ENCODE results near the gene GRIN2D. TPM values are rescaled to one million over a fixed set of nuclear protein-coding genes. Genes with fewer than 3 reads are reported as not detected.

The GRIN2D gene
- total RNA-seq, 1 donor from 2014 or later, result 0.23 TPM

GRCh38 chr19:48396016-48396823, 2.8 kb downstream of the GRIN2D start:
- intact Hi-C loops (cut with micrococcal nuclease), result loop anchor here (10.0 kb wide), 2 partner anchors 49 to 99 kb away; partner anchors contain the start of gene GRWD1

GRCh38 chr19:48396824-48397176, 3.3 kb downstream of the GRIN2D start:
- intact Hi-C loops (cut with micrococcal nuclease), result loop anchor here (10.0 kb wide), 2 partner anchors 48 to 98 kb away; partner anchors contain the start of gene GRWD1

GRCh38 chr19:48397263-48398101, 4.0 kb downstream of the GRIN2D start:
- intact Hi-C loops (cut with micrococcal nuclease), result loop anchor here (1.0 to 10.0 kb wide), 4 partner anchors 33 to 97 kb away; partner anchors contain the start of genes CYTH2, GRWD1 and SYNGR4

DNA sequence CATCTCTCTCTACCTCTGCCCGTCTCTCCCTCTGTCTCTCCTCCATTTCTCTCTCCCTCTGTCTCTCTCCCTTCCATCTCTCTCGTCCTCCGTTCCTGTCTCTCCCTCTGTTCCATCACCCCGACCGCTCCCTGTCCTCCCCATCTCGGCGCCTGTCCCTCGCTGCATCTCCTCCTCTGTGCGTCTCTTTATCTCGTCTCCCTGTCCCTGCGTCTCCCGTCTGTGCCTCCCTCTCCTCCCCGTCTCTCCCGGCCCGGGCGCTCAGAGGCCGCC, 4.6 kb downstream of the GRIN2D start:
- intact Hi-C loops (cut with micrococcal nuclease), result loop anchor here (1.0 to 10.0 kb wide), 4 partner anchors 34 to 97 kb away; partner anchors contain the start of genes CYTH2, GRWD1 and SYNGR4

DNA sequence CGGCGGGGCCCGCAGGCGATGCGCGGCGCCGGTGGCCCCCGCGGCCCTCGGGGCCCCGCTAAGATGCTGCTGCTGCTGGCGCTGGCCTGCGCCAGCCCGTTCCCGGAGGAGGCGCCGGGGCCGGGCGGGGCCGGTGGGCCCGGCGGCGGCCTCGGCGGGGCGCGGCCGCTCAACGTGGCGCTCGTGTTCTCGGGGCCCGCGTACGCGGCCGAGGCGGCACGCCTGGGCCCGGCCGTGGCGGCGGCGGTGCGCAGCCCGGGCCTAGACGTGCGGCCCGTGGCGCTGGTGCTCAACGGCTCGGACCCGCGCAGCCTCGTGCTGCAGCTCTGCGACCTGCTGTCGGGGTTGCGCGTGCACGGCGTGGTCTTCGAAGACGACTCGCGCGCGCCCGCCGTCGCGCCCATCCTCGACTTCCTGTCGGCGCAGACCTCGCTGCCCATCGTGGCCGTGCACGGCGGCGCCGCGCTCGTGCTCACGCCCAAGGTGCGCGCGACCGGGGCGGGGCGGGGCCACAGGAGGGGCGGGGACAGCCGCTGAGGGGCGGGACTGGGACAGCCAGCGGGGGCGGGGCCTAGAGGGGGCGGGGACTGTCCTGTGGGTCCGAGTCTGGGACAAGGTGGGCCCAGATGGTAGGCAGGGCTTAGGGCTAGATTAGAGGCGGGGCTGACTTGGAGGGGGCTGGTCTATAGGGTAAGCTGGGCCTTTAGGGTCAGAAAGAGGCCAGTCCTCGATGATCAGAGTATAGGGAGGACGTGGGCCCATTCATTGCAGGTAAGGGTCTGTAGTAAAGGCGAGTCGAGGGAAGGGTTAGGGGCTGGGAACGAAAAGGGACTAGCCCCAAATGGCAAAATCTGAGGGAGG, 5.1 kb downstream of the GRIN2D start:
- intact Hi-C loops (cut with micrococcal nuclease), result loop anchor here (1.0 to 10.0 kb wide), 5 partner anchors 17 to 96 kb away; partner anchors contain the start of genes CYTH2, GRWD1 and SYNGR4

- intact Hi-C loops (cut with micrococcal nuclease), result no loop called here
Measured at GRCh38 chr19:48400018-48400742, 6.7 kb downstream of the GRIN2D start.

DNA sequence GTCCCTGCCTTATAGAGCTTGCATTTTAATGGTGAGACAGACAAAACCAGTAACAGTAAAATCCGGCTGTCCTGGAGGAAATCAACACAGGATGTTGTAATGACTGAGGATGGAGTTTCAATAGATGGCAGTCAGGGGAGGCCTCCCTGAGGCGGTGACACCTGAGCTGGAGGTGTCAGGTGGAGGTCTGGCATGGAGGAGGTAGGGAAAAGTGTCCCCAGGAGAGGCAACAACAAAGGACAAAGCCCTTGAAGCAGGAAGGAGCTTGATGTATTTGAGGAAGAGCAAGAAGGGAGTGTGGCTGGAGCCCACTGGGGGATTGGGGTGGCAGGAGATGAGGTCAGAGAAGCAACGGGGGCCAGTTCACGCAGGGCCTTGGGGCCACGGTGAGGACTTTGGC, 7.8 kb downstream of the GRIN2D start:
- intact Hi-C loops (cut with micrococcal nuclease), result no loop called here

- intact Hi-C loops (cut with micrococcal nuclease), result no loop called here
Measured at GRCh38 chr19:48403606-48404005, 10.1 kb downstream of the GRIN2D start.

GRCh38 chr19:48405010-48405659, 11.7 kb downstream of the GRIN2D start:
- intact Hi-C loops (cut with micrococcal nuclease), result no loop called here

- intact Hi-C loops (cut with micrococcal nuclease), result no loop called here
Measured at GRCh38 chr19:48405850-48406249, 12.4 kb downstream of the GRIN2D start.

- intact Hi-C loops (cut with micrococcal nuclease), result no loop called here
Measured at GRCh38 chr19:48413879-48414587, 20.6 kb downstream of the GRIN2D start.

- intact Hi-C loops (cut with micrococcal nuclease), result loop anchor here (1.0 to 5.0 kb wide), 3 partner anchors 16 to 77 kb away; partner anchors contain the start of gene CYTH2
Measured at GRCh38 chr19:48415395-48415794, 21.9 kb downstream of the GRIN2D start.

- intact Hi-C loops (cut with micrococcal nuclease), result loop anchor here (1.0 to 5.0 kb wide), 3 partner anchors 17 to 76 kb away; partner anchors contain the start of gene CYTH2
Measured at GRCh38 chr19:48415806-48416221, 22.3 kb downstream of the GRIN2D start.

DNA sequence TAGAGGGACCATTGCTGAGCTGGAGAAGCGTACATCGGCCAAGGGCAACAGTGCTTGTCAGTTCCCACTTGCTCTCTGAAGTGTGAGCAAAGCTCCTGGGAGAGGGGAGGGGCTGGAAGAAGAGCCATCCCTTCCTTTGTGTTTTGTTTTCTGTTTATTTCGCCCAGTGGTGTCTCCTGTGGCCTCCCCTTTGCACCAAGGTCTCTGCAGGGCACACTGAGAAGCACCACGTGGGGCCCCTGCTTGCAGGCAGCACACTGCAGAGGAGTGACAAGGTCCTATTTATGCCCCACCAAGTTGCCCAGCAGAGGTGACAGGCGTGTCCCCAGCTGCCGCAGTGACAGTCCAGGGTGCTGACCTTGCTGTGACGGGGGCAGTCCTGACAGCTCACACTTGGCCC, 24.0 kb downstream of the GRIN2D start:
- intact Hi-C loops (cut with micrococcal nuclease), result loop anchor here (5.0 kb wide), 1 partner anchor 75 kb away; no protein-coding TSS in a partner anchor

DNA sequence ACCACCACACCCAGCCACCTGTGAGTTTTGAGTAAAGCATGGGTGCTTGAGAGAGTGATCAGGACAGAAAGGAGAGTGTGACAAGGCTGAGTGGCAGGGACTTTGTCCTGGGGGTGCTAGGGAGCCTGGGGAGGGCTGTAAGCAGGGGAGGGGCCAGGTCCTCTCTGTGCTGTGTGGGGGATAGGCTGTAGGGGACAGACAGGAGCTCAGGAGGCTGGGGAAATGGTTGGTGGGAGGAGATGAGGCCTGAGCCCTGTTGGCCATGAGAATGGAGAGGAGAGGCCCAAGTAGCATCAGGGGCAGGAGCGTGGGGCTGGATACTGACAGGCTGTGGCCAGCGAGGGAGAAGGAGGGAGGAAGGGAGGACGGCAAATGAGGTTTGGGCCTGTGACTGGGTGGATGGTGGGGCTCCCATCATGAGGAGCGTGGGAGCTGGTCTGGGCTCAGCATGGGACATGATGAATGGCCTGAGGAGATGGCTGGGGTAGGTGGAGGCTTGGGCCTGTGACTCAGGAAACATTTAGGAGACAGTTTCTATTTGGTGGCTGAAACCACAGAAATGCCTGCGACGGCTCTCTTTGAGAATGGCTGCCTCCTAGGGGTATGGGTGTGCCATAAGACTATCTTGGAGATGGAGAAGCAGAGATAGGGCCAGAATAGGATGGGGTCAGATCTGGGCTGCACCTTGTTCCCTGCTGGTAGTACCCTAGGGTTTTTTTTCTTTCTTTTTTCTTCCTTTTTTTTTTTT, 25.0 kb downstream of the GRIN2D start:
- intact Hi-C loops (cut with micrococcal nuclease), result loop anchor here (1.0 to 5.0 kb wide), 2 partner anchors 27 to 74 kb away; partner anchors contain the start of gene GRWD1

- intact Hi-C loops (cut with micrococcal nuclease), result loop anchor here (1.0 to 5.0 kb wide), 2 partner anchors 26 to 73 kb away; partner anchors contain the start of gene GRWD1
Measured at GRCh38 chr19:48419158-48419920, 25.9 kb downstream of the GRIN2D start.

DNA sequence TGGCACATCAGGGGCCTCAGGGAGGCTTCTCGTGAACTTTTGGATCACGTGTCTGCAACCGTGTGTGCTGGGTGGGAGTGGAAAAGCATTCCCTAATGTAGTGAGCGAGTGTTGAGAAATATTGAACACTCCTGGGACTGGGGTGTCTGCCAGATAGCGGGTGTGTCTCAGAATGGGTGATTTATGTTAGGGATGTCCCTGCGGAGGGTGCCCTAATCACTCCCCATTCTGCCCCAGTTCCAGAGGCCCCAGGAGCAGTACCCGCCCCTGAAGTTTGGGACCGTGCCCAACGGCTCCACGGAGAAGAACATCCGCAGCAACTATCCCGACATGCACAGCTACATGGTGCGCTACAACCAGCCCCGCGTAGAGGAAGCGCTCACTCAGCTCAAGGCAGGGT, 28.1 kb downstream of the GRIN2D start:
- intact Hi-C loops (cut with micrococcal nuclease), result no loop called here
